Subcutaneous adipose tissue (tissue), 4 donors: ENCODE measurements around the gene DYNC1I1. TPM values are rescaled to one million over a fixed set of nuclear protein-coding genes. Genes with fewer than 3 reads are reported as not detected.

ENCODE experiments used
- total RNA-seq, 4 donors: library from RNA; depleted of rRNA; stranded (reverse); fragments of >200 nt; gene quantifications; one replicate each; pipeline ENCODE4 v1.1.0, GENCODE V29; 2016
- TF ChIP-seq, protein P1 (sequence below): fragments of 450-650 bp; IDR thresholded peaks from one replicate; pipeline ENCODE4 v1.5.1; 2016; ENCODE audit warnings: low read depth, mild to moderate bottlenecking, control low read depth, antibody characterized with exemption, moderate library complexity

The DYNC1I1 gene
- total RNA-seq, 4 donors from 2014 or later: 4.5 to 8.1 (median 5.1) TPM

DNA sequence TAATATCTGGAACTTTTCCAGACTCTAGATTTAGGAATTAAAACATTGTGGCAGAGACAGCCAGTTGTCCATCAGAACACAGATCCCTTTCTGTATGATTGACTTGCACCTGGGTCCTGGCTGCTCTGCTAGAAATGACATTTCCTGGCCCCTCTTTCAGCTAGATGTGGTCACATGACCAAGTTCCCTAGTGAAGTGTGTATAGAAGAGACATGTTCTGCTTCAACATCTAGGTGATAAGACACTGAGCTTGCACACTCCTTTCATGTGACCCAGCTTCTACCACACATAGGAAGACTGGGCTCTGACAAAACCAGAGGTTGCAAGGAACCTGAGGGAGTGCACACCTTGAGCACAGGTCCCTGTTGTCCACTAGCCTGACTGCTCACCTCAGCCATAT lies 22.8 kb upstream of the DYNC1I1 start:
- TF ChIP-seq, protein P1, sequence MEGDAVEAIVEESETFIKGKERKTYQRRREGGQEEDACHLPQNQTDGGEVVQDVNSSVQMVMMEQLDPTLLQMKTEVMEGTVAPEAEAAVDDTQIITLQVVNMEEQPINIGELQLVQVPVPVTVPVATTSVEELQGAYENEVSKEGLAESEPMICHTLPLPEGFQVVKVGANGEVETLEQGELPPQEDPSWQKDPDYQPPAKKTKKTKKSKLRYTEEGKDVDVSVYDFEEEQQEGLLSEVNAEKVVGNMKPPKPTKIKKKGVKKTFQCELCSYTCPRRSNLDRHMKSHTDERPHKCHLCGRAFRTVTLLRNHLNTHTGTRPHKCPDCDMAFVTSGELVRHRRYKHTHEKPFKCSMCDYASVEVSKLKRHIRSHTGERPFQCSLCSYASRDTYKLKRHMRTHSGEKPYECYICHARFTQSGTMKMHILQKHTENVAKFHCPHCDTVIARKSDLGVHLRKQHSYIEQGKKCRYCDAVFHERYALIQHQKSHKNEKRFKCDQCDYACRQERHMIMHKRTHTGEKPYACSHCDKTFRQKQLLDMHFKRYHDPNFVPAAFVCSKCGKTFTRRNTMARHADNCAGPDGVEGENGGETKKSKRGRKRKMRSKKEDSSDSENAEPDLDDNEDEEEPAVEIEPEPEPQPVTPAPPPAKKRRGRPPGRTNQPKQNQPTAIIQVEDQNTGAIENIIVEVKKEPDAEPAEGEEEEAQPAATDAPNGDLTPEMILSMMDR: no peak

DNA sequence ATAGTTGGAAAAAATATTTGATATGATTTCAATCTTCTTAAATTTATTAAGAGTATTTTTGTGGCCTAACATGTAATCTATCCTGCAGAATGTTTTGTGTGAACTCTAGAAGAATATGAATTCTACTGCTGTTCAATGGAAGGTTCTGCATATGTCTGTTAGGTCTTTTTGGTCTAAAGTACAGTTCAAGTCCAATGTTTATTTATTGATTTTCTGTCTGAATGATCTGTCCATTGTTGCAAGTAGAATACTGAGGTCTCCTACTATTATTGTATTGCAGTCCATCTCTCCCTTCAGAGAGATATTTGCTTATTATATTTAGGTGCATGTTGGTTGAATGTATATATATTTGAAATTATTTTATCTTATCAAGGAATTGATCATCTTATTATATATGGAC lies 18.9 kb upstream of the DYNC1I1 start:
- TF ChIP-seq, protein P1: no peak

DNA sequence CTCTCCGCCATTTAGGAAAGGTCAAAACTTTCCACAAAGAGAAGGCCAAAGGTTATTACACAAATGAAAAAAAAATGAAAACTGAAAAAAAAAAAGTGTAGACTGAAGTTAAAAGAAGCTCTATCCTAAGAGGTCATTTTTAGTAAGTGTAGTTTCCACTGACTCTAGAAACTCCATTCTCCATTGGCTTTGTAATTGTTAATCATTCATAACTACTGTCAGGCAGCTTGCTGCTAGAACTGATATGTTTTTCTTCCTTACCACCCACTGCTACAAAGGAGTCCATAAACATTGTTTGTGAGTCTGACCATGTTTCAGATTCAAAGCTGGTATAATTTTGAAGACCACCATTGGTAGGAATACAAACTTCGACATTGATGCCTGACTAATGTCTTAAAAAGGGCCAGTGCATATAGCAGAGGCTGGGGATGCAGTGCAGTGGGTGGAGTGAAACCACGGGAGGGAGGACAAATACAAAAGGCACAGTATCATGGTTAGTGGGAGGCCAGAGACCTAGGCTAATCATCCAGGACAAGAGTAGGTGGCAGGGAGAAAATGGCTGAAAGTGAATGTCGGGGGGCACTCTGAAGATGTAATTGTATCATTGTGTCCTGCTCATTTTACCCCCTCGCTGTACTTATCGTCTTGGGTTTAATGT lies 16.9 kb upstream of the DYNC1I1 start:
- TF ChIP-seq, protein P1: no peak

DNA sequence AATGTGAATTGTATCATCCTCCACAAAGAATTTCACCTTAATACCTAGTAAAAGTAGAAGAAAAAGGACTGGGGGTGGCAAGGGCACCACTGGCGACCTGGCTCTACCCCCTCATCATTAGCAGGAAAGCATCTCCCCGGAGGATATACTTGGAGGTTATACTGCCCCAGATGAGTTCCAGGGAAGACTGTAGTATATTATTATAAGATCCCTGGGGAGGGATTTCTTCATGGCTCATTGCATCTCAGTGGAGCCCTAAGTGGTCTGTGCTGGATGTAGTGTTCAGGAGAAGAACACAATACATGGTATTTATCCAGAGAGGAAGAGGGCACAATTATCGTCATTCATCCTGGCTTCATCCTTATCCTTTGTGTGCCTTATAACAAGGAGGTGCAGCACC lies 14.2 kb upstream of the DYNC1I1 start:
- TF ChIP-seq, protein P1: no peak

DNA sequence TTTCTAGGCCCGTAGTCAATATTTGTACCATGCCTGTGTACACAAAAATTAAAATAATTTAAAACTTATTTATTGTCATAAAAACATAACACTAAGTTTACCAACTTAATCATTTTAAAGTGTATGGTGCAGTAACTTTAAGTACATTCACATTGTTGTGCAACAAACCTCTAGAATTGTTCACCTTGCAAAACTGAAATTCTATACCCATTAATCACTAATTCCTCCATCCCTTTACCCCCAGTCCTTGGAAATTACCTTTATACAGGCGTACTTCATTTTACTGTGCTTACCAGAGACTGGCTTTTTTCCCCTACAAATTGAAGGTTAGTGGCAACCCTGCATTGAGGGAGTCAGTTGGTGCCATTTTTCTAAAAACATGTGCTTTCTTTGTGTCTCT lies 6.3 kb upstream of the DYNC1I1 start:
- TF ChIP-seq, protein P1: no peak

DNA sequence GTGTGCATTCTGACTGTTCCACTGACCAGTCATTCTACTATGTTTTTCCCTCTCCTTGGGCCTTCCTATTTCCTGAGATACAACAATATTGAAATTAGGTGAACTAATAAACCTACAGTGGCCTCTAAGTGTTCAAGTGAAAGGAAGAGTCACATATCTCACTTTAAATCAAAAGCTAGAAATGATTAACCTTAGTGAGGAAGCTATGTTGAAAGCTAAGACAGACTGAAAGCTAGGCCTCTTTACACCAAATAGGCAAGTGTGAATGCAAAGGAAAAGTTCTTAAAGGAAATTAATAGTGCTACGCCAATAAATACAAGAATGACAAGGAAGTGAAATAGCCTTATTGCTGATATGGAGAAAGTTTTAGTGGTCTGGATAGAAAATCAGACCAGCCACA lies 5.7 kb upstream of the DYNC1I1 start:
- TF ChIP-seq, protein P1: no peak

DNA sequence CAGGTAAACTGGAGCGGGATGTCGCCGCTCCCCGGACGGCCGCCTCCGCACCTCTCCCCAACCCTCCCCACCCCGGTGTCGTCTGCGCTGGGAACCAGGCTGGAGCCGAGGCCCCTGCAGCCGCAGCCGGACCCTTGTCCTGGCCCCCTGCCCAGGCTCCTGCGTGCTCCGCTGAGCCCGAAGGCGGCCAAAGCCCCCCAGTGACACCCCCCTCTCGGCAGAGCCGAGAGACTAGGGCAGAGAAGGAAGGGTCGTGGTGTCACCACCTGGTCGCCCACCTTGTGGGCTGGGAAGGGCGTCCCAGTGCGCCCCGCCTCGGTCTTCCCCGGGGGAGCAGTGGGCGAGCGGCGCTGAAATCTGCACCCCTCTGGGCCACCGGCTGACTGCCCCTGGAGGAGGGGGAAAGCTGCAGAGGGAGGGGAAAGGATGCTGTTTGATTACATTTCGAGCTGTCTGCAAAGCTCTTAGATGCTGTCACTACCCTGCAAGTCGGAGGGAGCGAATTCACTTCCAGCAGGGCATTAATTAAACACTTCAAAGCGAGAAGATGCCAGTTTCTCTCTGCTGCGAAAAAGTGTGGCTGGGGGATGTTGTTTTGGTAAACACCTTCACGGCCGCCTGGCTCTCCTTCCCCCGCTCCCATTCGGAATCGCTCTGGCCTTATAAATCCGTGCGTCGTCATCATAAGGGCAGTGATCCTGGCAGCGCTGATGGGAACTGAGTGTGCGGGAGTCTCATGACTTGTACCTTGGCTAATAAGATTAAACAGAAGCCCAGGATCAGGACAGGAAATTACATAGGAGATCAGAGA lies 622 bp downstream of the DYNC1I1 start:
- TF ChIP-seq, protein P1: no peak
